ENCODE results near the gene NTS. TPM values are rescaled to one million over a fixed set of nuclear protein-coding genes. Genes with fewer than 3 reads are reported as not detected.

Gene NTS
- total and polyA plus RNA-seq, 7 experiments from 2014 or later, result not detected

- CTCF ChIA-PET, result no interaction called here
- H3K4me1 ChIP-seq (ENCODE audit: control insufficient read depth in 2 of 2, insufficient read depth in 2 of 2, low read length in 2 of 2), result no peaks in the 10 kb centered on the region
- H3K4me3 ChIP-seq (ENCODE audit: low read length), result no peak overlapping the region
- H3K27me3 ChIP-seq (ENCODE audit: control insufficient read depth in 2 of 2, insufficient read depth in 2 of 2, low read length in 2 of 2), result no peaks in the 10 kb centered on the region
- no peak overlapping the region for H3K27ac Mint-ChIP-seq
- no peaks in the 10 kb centered on the region for H3K9me3 ChIP-seq (ENCODE audit: control insufficient read depth in 2 of 3, low read length in 3 of 3)
- intact Hi-C loops (cut with micrococcal nuclease), result no loop called here
- no peak for DNase-seq
- H3K27me3 Mint-ChIP-seq, result no peaks in the 10 kb centered on the region
- POLR2A ChIA-PET, result no interaction called here
- no peaks in the 10 kb centered on the region for H3K4me1 Mint-ChIP-seq
- no peaks in the 10 kb centered on the region for H3K9me3 Mint-ChIP-seq
- no peak overlapping the region for H3K27ac ChIP-seq (ENCODE audit: low read depth, low read length)
- H3K36me3 Mint-ChIP-seq, result no peaks in the 10 kb centered on the region
- no peak overlapping the region for H3K4me3 Mint-ChIP-seq
- no peaks in the 10 kb centered on the region for H3K36me3 ChIP-seq (ENCODE audit: control insufficient read depth in 2 of 3, insufficient read depth in 3 of 3, low read length in 3 of 3)
- no peak for ATAC-seq
These were observed 38.5 kb upstream of the NTS start for GRCh38 chr12:85835426-85836196.

GRCh38 chr12:85836197-85837090 is 37.7 kb upstream of the NTS start, which contains the start of gene RASSF9:
TSS of gene RASSF9 (minus strand) at chr12:85836409. CDS start at chr12:85836201, 208 bp downstream.
- no peaks in the 10 kb centered on the region for H3K9me3 ChIP-seq (ENCODE audit: control insufficient read depth in 2 of 3, low read length in 3 of 3)
- Mint-ChIP-seq H3K9me3 (no peaks in the 10 kb centered on the region), H3K4me3 (no peak within 1 kb of the TSS), H3K4me1 (no peaks in the 10 kb centered on the region), H3K36me3 (no peaks in the 10 kb centered on the region), H3K27me3 (no peaks in the 10 kb centered on the region), H3K27ac (no peak within 1 kb of the TSS)
- CTCF ChIA-PET, result no interaction called here
- ATAC-seq, result no peak
- H3K4me1 ChIP-seq (ENCODE audit: control insufficient read depth in 2 of 2, insufficient read depth in 2 of 2, low read length in 2 of 2), result no peaks in the 10 kb centered on the region
- intact Hi-C loops (cut with micrococcal nuclease), result no loop called here
- POLR2A ChIA-PET, result no interaction called here
- H3K27ac ChIP-seq (ENCODE audit: low read depth, low read length), result no peak within 1 kb of the TSS
- no peak for DNase-seq
- H3K4me3 ChIP-seq (ENCODE audit: low read length), result no peak within 1 kb of the TSS
- H3K36me3 ChIP-seq (ENCODE audit: control insufficient read depth in 2 of 3, insufficient read depth in 3 of 3, low read length in 3 of 3), result no peaks in the 10 kb centered on the region
- no peaks in the 10 kb centered on the region for H3K27me3 ChIP-seq (ENCODE audit: control insufficient read depth in 2 of 2, insufficient read depth in 2 of 2, low read length in 2 of 2)

- Histone ChIP-seq H3K27me3 (ENCODE audit: control insufficient read depth in 2 of 2, insufficient read depth in 2 of 2, low read length in 2 of 2) (no peaks in the 10 kb centered on the region), H3K36me3 (ENCODE audit: control insufficient read depth in 2 of 3, insufficient read depth in 3 of 3, low read length in 3 of 3) (no peaks in the 10 kb centered on the region), H3K4me1 (ENCODE audit: control insufficient read depth in 2 of 2, insufficient read depth in 2 of 2, low read length in 2 of 2) (no peaks in the 10 kb centered on the region), H3K4me3 (ENCODE audit: low read length) (no peak overlapping the region), H3K9me3 (ENCODE audit: control insufficient read depth in 2 of 3, low read length in 3 of 3) (no peaks in the 10 kb centered on the region), H3K27ac (ENCODE audit: low read depth, low read length) (no peak overlapping the region)
- ATAC-seq (no peak), DNase-seq (no peak)
- H3K36me3 Mint-ChIP-seq, result no peaks in the 10 kb centered on the region
- H3K27ac Mint-ChIP-seq, result no peak overlapping the region
- no peaks in the 10 kb centered on the region for H3K27me3 Mint-ChIP-seq
- intact Hi-C loops (cut with micrococcal nuclease), result no loop called here
- H3K9me3 Mint-ChIP-seq, result peaks cover 0 to 4% (median 0%) of the 10 kb centered on the region in 11 donors
- CTCF ChIA-PET, result no interaction called here
- H3K4me1 Mint-ChIP-seq, result no peaks in the 10 kb centered on the region
- POLR2A ChIA-PET, result no interaction called here
- H3K4me3 Mint-ChIP-seq, result no peak overlapping the region
These were observed 30.3 kb upstream of the NTS start for GRCh38 chr12:85843606-85844310.

- Mint-ChIP-seq H3K27me3 (no peaks in the 10 kb centered on the region), H3K36me3 (peaks cover 0 to 3% (median 0%) of the 10 kb centered on the region in 5 donors), H3K4me3 (no peak overlapping the region), H3K9me3 (peaks cover 0 to 4% (median 0%) of the 10 kb centered on the region in 11 donors), H3K4me1 (no peaks in the 10 kb centered on the region), H3K27ac (no peak overlapping the region)
- no peaks in the 10 kb centered on the region for H3K27me3 ChIP-seq (ENCODE audit: control insufficient read depth in 2 of 2, insufficient read depth in 2 of 2, low read length in 2 of 2)
- no peaks in the 10 kb centered on the region for H3K36me3 ChIP-seq (ENCODE audit: control insufficient read depth in 2 of 3, insufficient read depth in 3 of 3, low read length in 3 of 3)
- CTCF ChIA-PET, result no interaction called here
- ATAC-seq (no peak), DNase-seq (no peak)
- H3K4me3 ChIP-seq (ENCODE audit: low read length), result no peak overlapping the region
- POLR2A ChIA-PET, result no interaction called here
- H3K27ac ChIP-seq (ENCODE audit: low read depth, low read length), result no peak overlapping the region
- intact Hi-C loops (cut with micrococcal nuclease), result no loop called here
- H3K9me3 ChIP-seq (ENCODE audit: control insufficient read depth in 2 of 3, low read length in 3 of 3), result no peaks in the 10 kb centered on the region
- no peaks in the 10 kb centered on the region for H3K4me1 ChIP-seq (ENCODE audit: control insufficient read depth in 2 of 2, insufficient read depth in 2 of 2, low read length in 2 of 2)
These were observed 24.8 kb upstream of the NTS start for GRCh38 chr12:85849344-85849743.

- H3K4me1 ChIP-seq (ENCODE audit: control insufficient read depth in 2 of 2, insufficient read depth in 2 of 2, low read length in 2 of 2), result no peaks in the 10 kb centered on the region
- H3K27me3 ChIP-seq (ENCODE audit: control insufficient read depth in 2 of 2, insufficient read depth in 2 of 2, low read length in 2 of 2), result no peaks in the 10 kb centered on the region
- intact Hi-C loops (cut with micrococcal nuclease), result no loop called here
- Mint-ChIP-seq H3K4me1 (no peaks in the 10 kb centered on the region), H3K27me3 (no peaks in the 10 kb centered on the region), H3K9me3 (peaks cover 0 to 5% (median 0%) of the 10 kb centered on the region in 11 donors), H3K36me3 (peaks cover 0 to 3% (median 0%) of the 10 kb centered on the region in 5 donors), H3K27ac (no peak overlapping the region), H3K4me3 (no peak overlapping the region)
- no peak overlapping the region for H3K4me3 ChIP-seq (ENCODE audit: low read length)
- no peak for ATAC-seq
- no peaks in the 10 kb centered on the region for H3K9me3 ChIP-seq (ENCODE audit: control insufficient read depth in 2 of 3, low read length in 3 of 3)
- H3K27ac ChIP-seq (ENCODE audit: low read depth, low read length), result no peak overlapping the region
- H3K36me3 ChIP-seq (ENCODE audit: control insufficient read depth in 2 of 3, insufficient read depth in 3 of 3, low read length in 3 of 3), result no peaks in the 10 kb centered on the region
- CTCF ChIA-PET, result no interaction called here
- POLR2A ChIA-PET, result no interaction called here
- no peak for DNase-seq
These were observed 18.8 kb upstream of the NTS start for GRCh38 chr12:85855305-85855704.

GRCh38 chr12:85856966-85857365 is 17.1 kb upstream of the NTS start:
- peaks cover 0 to 1% (median 0%) of the 10 kb centered on the region in 5 donors for H3K36me3 Mint-ChIP-seq
- CTCF ChIA-PET, result no interaction called here
- intact Hi-C loops (cut with micrococcal nuclease), result no loop called here
- H3K9me3 ChIP-seq (ENCODE audit: control insufficient read depth in 2 of 3, low read length in 3 of 3), result no peaks in the 10 kb centered on the region
- H3K27ac Mint-ChIP-seq, result no peak overlapping the region
- H3K4me3 ChIP-seq (ENCODE audit: low read length), result no peak overlapping the region
- H3K4me1 ChIP-seq (ENCODE audit: control insufficient read depth in 2 of 2, insufficient read depth in 2 of 2, low read length in 2 of 2), result no peaks in the 10 kb centered on the region
- no peaks in the 10 kb centered on the region for H3K36me3 ChIP-seq (ENCODE audit: control insufficient read depth in 2 of 3, insufficient read depth in 3 of 3, low read length in 3 of 3)
- H3K9me3 Mint-ChIP-seq, result peaks cover 0 to 10% (median 0%) of the 10 kb centered on the region in 11 donors
- POLR2A ChIA-PET, result no interaction called here
- no peaks in the 10 kb centered on the region for H3K27me3 ChIP-seq (ENCODE audit: control insufficient read depth in 2 of 2, insufficient read depth in 2 of 2, low read length in 2 of 2)
- no peak overlapping the region for H3K27ac ChIP-seq (ENCODE audit: low read depth, low read length)
- H3K27me3 Mint-ChIP-seq, result no peaks in the 10 kb centered on the region
- H3K4me1 Mint-ChIP-seq, result no peaks in the 10 kb centered on the region
- ATAC-seq (no peak), DNase-seq (no peak)
- no peak overlapping the region for H3K4me3 Mint-ChIP-seq
